Stimulated activated CD8-positive, alpha-beta memory T cell treated with anti-CD3 and anti-CD28 coated beads, Interleukin-15, amount 100 ng/mL, for 24 hours (primary cell): ENCODE measurements around the gene SECTM1.
"Not testable (repeated sequence)": the region's sequence is repeated elsewhere in the genome, so short reads cannot be mapped to it uniquely, and the experiment has no call there.

Experiments used
- DNase-seq: peaks from one replicate; pipeline ENCODE4 v3.0.0-alpha.2; 2020; ENCODE audit warnings: low read depth

The SECTM1 gene

GRCh38 chr17:82347994-82348393 lies 14.4 kb upstream of the SECTM1 start:
- DNase-seq = not testable (repeated sequence)

DNA sequence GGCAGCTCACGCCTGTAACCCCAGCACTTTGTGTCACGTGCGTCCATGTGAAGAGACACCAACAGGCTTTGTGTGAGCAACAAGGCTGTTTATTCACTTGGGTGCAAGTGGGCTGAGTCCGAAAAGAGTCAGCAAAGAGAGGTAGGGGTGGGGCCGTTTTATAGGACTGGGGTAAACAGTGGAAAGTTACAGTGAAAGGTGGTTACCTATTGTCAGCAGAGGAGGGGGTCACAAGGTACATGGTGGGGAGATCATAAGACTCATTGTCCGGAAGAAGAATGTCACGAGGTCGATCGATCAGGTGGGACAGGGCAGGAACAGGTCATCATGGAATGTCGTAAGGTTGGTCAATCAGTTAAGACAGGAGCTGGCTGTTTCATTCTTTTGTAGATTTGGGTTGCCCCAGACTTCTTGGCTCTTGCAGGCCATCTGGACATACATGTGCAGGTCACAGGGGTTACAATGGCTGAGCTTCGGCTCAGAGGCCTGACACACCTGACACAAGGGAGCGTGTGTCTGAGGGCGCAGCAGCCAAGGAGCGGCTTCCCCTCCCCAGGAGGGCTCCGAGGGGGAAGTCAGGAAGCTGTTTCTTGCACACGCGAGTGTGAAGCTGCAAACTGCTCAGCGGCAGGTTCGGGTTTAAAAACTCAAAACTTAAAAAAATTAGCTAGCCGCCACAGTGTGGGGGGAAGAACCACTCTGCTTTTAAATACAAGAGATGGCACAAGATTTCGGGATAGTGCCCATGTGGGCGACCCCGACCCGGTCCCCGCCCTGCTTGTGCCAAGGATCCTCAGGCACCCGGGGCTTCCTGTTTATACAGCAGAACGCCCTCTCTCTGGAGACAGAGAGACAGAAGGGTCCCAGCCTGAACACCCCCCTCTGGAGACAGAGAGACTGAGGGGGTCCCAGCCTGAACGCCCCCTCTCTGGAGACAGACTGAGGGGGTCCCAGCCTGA lies 13.1 kb upstream of the SECTM1 start:
- no peak for DNase-seq

DNA sequence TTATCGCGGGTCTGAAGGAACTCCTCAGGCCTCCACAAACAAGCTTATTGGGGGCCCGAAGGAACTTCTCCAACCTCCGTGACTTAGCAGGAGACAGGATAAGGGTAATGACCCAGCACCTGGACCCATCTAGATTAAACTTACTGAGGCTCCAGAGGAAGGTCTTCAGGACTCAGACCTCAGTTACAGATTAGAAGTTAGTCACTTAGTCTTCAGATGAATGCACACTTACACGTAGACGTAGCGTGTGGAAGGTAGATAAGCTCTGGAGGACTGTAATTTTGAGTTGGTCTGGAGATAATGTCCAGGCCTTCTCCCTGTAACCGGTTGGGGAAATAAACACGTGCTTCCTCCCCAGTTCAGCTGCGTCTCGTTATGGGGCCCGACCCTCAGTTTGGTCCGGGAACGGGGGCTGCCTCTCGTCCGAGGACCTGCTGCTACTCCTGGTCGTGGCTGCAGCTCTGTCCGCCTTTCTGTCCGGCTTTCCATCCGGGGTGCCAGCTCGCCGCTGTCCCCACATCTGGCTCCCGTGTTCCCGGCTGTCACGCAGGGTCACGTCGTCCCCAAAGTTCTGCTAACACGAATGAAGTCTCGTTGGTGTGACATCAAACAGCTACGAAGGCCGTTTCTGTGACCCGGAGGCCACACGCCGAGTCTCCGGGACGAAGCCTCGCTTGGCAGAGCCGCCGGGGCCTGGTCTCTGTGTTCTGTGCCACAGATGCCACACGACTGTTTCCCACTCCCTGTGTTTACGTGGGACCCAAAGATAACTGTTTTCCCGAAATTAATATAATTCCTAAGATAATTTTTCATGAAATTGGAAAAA lies 11.8 kb upstream of the SECTM1 start:
- DNase-seq = no peak

DNA sequence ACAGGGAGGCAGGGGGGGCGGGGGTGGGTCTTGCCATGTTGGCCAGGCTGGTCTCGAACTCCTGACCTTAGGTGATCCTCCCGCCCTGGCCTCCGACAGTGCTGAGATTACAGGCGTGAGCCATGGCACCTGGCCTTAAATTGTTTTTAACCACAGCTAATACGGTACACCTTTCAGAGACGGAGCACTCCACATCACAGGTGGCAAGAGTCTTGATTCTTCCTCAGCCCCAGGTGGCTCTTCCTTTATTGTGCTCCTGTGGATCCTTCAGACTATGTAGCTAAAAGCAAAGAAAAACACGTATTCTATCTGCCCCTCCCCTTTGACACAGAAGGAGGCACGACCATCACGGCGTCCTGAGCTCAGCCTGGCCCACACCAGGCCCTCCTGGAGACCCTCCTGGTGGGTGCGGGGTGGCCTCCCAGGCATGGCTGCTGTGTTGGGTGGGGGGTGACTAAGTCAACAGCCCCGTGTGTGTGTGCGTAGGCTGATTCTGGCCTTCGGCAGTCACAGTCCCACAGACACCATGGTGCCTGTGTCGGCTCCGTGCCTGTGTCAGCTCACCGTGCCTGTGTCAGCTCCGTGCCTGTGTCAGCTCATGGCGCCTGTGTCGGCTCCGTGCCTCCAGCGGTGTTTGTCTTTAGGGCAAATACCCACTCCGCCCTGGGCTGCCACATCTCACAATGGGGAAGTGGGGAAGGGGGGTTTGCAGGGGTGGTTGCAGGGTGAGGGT lies 10.8 kb upstream of the SECTM1 start:
- no peak for DNase-seq

DNA sequence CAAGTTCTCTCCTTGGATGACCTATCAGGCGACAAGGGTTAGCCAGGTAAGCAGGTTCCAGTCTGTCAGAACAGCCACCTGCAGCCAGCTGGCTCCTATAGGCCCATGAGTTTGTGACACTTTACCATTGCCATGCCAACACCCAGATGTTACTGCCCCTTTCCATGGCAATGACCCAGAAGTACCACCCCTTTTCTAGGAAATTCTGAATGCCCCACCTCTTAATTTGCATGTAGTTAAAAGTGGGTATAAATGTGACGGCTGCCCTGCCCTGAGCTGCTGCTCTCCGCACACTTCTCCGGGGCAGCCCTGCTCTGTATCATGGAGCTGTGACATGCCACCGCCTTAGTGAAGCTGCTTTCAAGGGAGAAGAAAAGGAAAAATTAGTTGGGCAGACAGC lies 10.0 kb upstream of the SECTM1 start:
- no peak for DNase-seq

DNA sequence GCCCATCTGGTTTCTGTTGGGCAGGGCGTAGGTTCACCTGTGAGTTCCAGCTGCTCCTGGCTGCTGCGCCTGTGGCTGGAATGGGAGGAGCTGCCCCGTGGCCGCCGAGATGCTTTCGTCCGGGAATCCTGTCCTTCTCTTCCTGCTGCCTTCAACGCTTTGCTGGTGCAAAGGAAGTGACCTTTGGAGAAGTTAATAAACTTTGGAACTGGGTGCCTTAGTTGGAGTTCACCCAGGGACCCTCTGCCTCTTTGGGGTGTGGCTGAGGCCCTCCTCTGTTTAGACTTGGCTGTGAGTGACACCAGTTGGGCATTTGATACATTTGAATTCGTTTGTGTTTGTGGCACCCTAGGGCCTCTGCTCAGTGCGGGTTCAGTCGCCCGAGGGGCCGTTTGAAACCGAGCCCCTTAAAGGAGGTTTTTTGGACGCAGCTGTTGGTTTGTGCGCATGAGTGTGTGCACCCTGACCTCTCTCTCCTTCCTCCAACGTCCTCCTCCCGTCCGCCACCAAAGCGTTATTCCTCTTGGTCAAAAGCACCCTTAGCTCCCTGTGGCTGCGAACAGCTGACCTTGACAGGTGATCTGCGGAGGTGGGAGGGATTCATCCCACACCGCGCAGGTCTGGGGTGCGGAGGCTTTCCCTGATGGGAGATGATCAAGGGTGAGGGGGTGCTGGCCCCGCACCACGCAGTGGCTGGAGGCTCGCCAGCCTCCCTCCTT lies 9.0 kb upstream of the SECTM1 start:
- no peak for DNase-seq

- no peak for DNase-seq
Measured at GRCh38 chr17:82339634-82340580, 6.3 kb upstream of the SECTM1 start.

GRCh38 chr17:82338858-82339633 lies 5.5 kb upstream of the SECTM1 start:
- DNase-seq = no peak

- DNase-seq = no peak
Measured at GRCh38 chr17:82334622-82335394, 1.2 kb upstream of the SECTM1 start.

- DNase-seq = no peak
Measured at GRCh38 chr17:82334204-82334621, 647 bp upstream of the SECTM1 start.

- no peak for DNase-seq
Measured at GRCh38 chr17:82332669-82333278, 792 bp downstream of the SECTM1 start.

- no peak for DNase-seq
Measured at GRCh38 chr17:82331345-82331939, 2.1 kb downstream of the SECTM1 start.

GRCh38 chr17:82330322-82331239 lies 3.0 kb downstream of the SECTM1 start:
- DNase-seq = no peak

- no peak for DNase-seq
Measured at GRCh38 chr17:82329683-82330321, 3.8 kb downstream of the SECTM1 start.

DNA sequence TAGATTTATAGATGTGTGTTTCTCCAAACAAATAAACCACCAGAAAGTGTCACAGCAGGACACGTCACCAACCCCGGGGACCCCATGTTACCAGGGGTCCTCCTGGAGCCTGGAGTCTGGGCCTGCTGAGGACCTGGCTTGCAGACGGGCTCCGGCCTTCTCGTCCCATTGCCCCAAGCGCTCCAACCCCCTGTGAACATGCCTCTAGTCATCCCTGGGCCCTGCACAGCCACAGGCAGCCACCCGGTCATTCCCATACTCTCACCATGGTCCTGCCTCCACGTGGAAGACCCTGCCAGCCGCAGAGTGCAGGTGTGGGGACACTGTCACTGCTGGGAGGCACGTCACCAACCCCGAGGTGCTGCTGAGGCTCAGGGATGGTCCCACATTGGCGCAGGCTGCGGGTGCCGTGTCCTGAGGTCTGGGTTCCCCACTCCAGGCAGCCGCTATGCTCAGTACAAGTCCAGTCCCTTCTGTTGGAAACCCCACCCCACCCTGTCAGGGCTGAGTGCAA lies 4.5 kb downstream of the SECTM1 start:
- DNase-seq = no peak
